Liver (tissue), 3 donors: ENCODE results near the gene CSNK2A3.

Experiments used
- ATF3 ChIP-seq: IDR thresholded peaks from 2 replicates; pipeline ENCODE4 v1.6.1; 2016; ENCODE audit warnings: antibody characterized with exemption
- CTCF ChIP-seq: fragments of 150-350 bp; IDR thresholded peaks from 2 replicates; pipeline ENCODE4 v1.5.1; 2017; ENCODE audit warnings: improper control_type of control experiment, low read depth, low read length; ENCODE audit not compliant: missing input control
- JUND ChIP-seq, 2 donors: IDR thresholded peaks; 2 replicates each; pipeline ENCODE4 v1.6.1; 2016; ENCODE audit warnings: antibody characterized with exemption in 2 of 2
- RAD21 ChIP-seq, 2 donors: IDR thresholded peaks; 2 replicates each; pipeline ENCODE4 v1.6.1; 2016; ENCODE audit warnings: antibody characterized with exemption in 2 of 2, mild to moderate bottlenecking in 2 of 2
- REST ChIP-seq: IDR thresholded peaks from 2 replicates; pipeline ENCODE4 v1.6.1; 2016; ENCODE audit warnings: antibody characterized with exemption, mild to moderate bottlenecking
- TAF1 ChIP-seq: conservative IDR thresholded peaks from 2 replicates; pipeline ENCODE4 v1.6.1; 2016; ENCODE audit warnings: antibody characterized with exemption, mild to moderate bottlenecking
- YY1 ChIP-seq: IDR thresholded peaks from 2 replicates; pipeline ENCODE4 v1.6.1; 2016; ENCODE audit warnings: antibody characterized with exemption, mild to moderate bottlenecking
- ZBTB33 ChIP-seq: IDR thresholded peaks from 2 replicates; pipeline ENCODE4 v1.6.1; 2016; ENCODE audit warnings: antibody characterized with exemption
- donor health status: healthy.
- donor health status: healthy.

GRCh38 chr11:11335043-11335442 lies 18.0 kb downstream of the CSNK2A3 start:
- TF ChIP-seq YY1 (no peak), CTCF (no peak), TAF1 (no peak), JUND (IDR thresholded peaks at IDR 0.05) (no peak), ZBTB33 (no peak), ATF3 (no peak), RAD21 (IDR thresholded peaks at IDR 0.05) (no peak), REST (no peak)
